GM06990 (cell line): ENCODE measurements around the gene ZBTB20.

Experiments used
- DNase-seq: peaks from one replicate; pipeline ENCODE4 v3.0.0-alpha.2; 2011; ENCODE audit not compliant: insufficient read length; ENCODE audit errors: extremely low read depth
- H3K27me3 ChIP-seq: replicated peaks from 2 replicates; pipeline ENCODE4 v1.6.0; 2011; ENCODE audit warnings: low read length; ENCODE audit not compliant: control insufficient read depth, insufficient read depth
- H3K36me3 ChIP-seq: 2 replicates; pipeline ENCODE4 v1.5.1; 2011; ENCODE audit warnings: low read length; ENCODE audit not compliant: control insufficient read depth, insufficient read depth
- H3K4me3 ChIP-seq: replicated peaks from 2 replicates; pipeline ENCODE4 v1.5.1; 2011; ENCODE audit warnings: low read depth, mild to moderate bottlenecking, control low read depth, low read length
- CTCF ChIP-seq: IDR thresholded peaks from 2 replicates; pipeline ENCODE4 v1.5.1; 2011; ENCODE audit warnings: low read length, control low read depth, mild to moderate bottlenecking, inconsistent platforms; ENCODE audit not compliant: insufficient read depth, poor library complexity, severe bottlenecking

ZBTB20 gene

GRCh38 chr3:114640126-114640525, 507.0 kb downstream of the ZBTB20 start:
- Histone ChIP-seq H3K4me3 (no peak overlapping the region), H3K27me3 (no peaks in the 10 kb centered on the region), H3K36me3 (no peaks in the 10 kb centered on the region)
- no peak for TF ChIP-seq CTCF
- no peak for DNase-seq

- no peaks in the 10 kb centered on the region for H3K27me3 ChIP-seq
- no peak for DNase-seq
- H3K4me3 ChIP-seq = no peak overlapping the region
- TF ChIP-seq CTCF = no peak
- no peaks in the 10 kb centered on the region for H3K36me3 ChIP-seq
Observed at GRCh38 chr3:114639171-114639570, 507.9 kb downstream of the ZBTB20 start.

- Histone ChIP-seq H3K4me3 (no peak overlapping the region), H3K36me3 (no peaks in the 10 kb centered on the region), H3K27me3 (no peaks in the 10 kb centered on the region)
- DNase-seq = no peak
- TF ChIP-seq CTCF = no peak
Observed at GRCh38 chr3:114635878-114636277, 511.2 kb downstream of the ZBTB20 start.

GRCh38 chr3:114634635-114635034, 512.5 kb downstream of the ZBTB20 start:
- Histone ChIP-seq H3K27me3 (no peaks in the 10 kb centered on the region), H3K36me3 (no peaks in the 10 kb centered on the region), H3K4me3 (no peak overlapping the region)
- DNase-seq = no peak
- TF ChIP-seq CTCF = no peak

GRCh38 chr3:114632757-114633424, 514.2 kb downstream of the ZBTB20 start:
- Histone ChIP-seq H3K4me3 (no peak overlapping the region), H3K36me3 (no peaks in the 10 kb centered on the region), H3K27me3 (no peaks in the 10 kb centered on the region)
- TF ChIP-seq CTCF = no peak
- DNase-seq = no peak

- Histone ChIP-seq H3K36me3 (no peaks in the 10 kb centered on the region), H3K4me3 (no peak overlapping the region), H3K27me3 (no peaks in the 10 kb centered on the region)
- no peak for DNase-seq
- no peak for TF ChIP-seq CTCF
Observed at GRCh38 chr3:114627770-114628169, 519.3 kb downstream of the ZBTB20 start.
